Purkinje cell (primary cell): Measurements from ENCODE around the gene PRPF38B. TPM values are rescaled to one million over a fixed set of nuclear protein-coding genes. Genes with fewer than 3 reads are reported as not detected.

Experiments
- polyA plus RNA-seq: library from polyadenylated mRNA; unstranded; fragments of >200 nt; fragmentation: Nextera tagmentation; gene quantifications from 2 replicates; pipeline ENCODE4 v1.2.1, GENCODE V29; 2014

The PRPF38B gene
- 8.0 and 16.3 TPM in 2 replicates for polyA plus RNA-seq

GRCh38 chr1:108691942-108692723 lies at the start of gene PRPF38B:
Gene PRPF38B, plus strand, starts transcription at chr1:108692310. Its CDS starts 282 bp downstream, at chr1:108692592.

GRCh38 chr1:108661030-108661609 lies 31.0 kb upstream of the PRPF38B start, which contains the start of gene HENMT1:
Gene HENMT1, minus strand, starts transcription at chr1:108661093. Its CDS starts 1,209 bp downstream, at chr1:108659884.

GRCh38 chr1:108712606-108713150 lies 20.6 kb downstream of the PRPF38B start, which contains the start of gene FNDC7:
Gene FNDC7, plus strand, starts transcription at chr1:108712908. Its CDS starts 26 bp downstream, at chr1:108712934.

GRCh38 chr1:108746382-108747170 lies 54.5 kb downstream of the PRPF38B start, which contains the start of gene STXBP3:
Gene STXBP3, plus strand, starts transcription at chr1:108746674. Its CDS starts 64 bp downstream, at chr1:108746738.

Other genes starting within 250 kb of the PRPF38B start
- gene NBPF6, start 242.0 kb upstream of the PRPF38B start, polyA plus RNA-seq: not detected in 2 replicates
- 8.3 and 14.7 TPM in 2 replicates for gene EEIG2, start 132.2 kb upstream of the PRPF38B start, polyA plus RNA-seq
- 30.2 and 48.8 TPM in 2 replicates for gene HENMT1, start 31.2 kb upstream of the PRPF38B start, polyA plus RNA-seq
- not detected in 2 replicates for gene FNDC7, start 20.6 kb downstream of the PRPF38B start, polyA plus RNA-seq
- 30.7 and 49.6 TPM in 2 replicates for gene STXBP3, start 54.4 kb downstream of the PRPF38B start, polyA plus RNA-seq
- gene AKNAD1, start 164.8 kb downstream of the PRPF38B start, polyA plus RNA-seq: not detected in 2 replicates
- gene GPSM2, start 184.7 kb downstream of the PRPF38B start, polyA plus RNA-seq: 8.1 and 11.3 TPM in 2 replicates